Chondrocyte (in vitro differentiated cells): ENCODE measurements around the gene ARHGEF6. TPM values are rescaled to one million over a fixed set of nuclear protein-coding genes. Genes with fewer than 3 reads are reported as not detected.

ENCODE experiments used
- DNase-seq: peaks from one replicate; pipeline ENCODE4 v3.0.0; 2021; ENCODE audit warnings: mixed read lengths, low spot score
- H3K27ac Mint-ChIP-seq: one replicate; pipeline ENCODE4 v1.8.0; 2021; ENCODE audit warnings: mild to moderate bottlenecking, moderate library complexity, mixed read lengths; ENCODE audit not compliant: unreplicated experiment
- H3K27me3 Mint-ChIP-seq: 2 replicates; pipeline ENCODE4 v1.8.0; 2021; ENCODE audit warnings: low read depth, mixed read lengths
- H3K36me3 Mint-ChIP-seq: 2 replicates; pipeline ENCODE4 v1.8.0; 2021; ENCODE audit warnings: low read depth, mixed read lengths
- H3K4me1 Mint-ChIP-seq: 2 replicates; pipeline ENCODE4 v1.8.0; 2021; ENCODE audit warnings: low read depth, mild to moderate bottlenecking, mixed read lengths
- H3K4me3 Mint-ChIP-seq: one replicate; pipeline ENCODE4 v1.8.0; 2021; ENCODE audit warnings: mild to moderate bottlenecking, moderate library complexity, mixed read lengths; ENCODE audit not compliant: unreplicated experiment
- H3K9me3 Mint-ChIP-seq: 2 replicates; pipeline ENCODE4 v1.8.0; 2021; ENCODE audit warnings: low read depth, mixed read lengths
- CTCF ChIP-seq: fragments of 200-600 bp; sonication (generic); IDR thresholded peaks from 2 replicates; pipeline ENCODE4 v1.5.0; 2021; ENCODE audit warnings: antibody characterized with exemption, mild to moderate bottlenecking, moderate library complexity
- total RNA-seq: library from RNA; stranded (reverse); gene quantifications from 3 replicates; pipeline ENCODE4 v1.2.1, GENCODE V29; 2021

The ARHGEF6 gene
- total RNA-seq, 1 donor from 2014 or later = 12.2 TPM

GRCh38 chrX:136697156-136697555 is 83.6 kb downstream of the ARHGEF6 start:
- Mint-ChIP-seq H3K4me3 (no peak overlapping the region), H3K9me3 (peaks cover 20% of the 10 kb centered on the region), H3K4me1 (no peaks in the 10 kb centered on the region), H3K27ac (no peak overlapping the region), H3K27me3 (no peaks in the 10 kb centered on the region), H3K36me3 (no peaks in the 10 kb centered on the region)
- no peak for DNase-seq
- no peak for TF ChIP-seq CTCF

DNA sequence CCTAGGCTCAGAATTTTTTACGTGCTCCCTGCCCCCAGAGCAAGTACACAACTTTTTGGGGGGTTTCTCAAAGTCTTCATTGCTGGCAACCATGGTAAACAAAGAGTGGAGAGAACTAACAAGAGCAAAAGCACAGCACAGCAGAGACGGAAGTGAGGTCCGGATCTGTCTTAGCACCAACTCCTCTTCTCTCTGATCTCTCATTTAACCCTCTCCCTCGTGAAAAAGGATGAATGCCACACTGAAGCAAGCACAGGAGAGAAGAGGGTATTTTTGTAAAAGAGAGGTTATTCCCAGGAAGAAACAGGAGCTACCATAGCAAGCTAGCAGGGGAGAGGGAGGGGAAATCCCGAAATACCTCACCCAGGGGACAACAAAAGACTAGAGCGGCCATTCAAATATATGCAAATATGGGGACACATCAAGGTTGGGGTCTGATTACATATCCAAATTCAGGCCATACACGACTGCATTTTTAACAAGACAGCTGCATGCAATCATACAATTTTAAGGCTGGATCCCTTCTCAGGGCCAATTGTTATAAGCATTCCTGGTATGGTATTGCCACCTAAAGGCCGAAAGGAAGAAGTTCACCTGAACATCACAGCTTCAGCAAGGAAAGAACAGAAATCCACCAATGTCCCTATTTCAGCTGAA is 86.2 kb downstream of the ARHGEF6 start:
- no peak for DNase-seq
- Mint-ChIP-seq H3K4me3 (no peak overlapping the region), H3K36me3 (no peaks in the 10 kb centered on the region), H3K27me3 (no peaks in the 10 kb centered on the region), H3K4me1 (peaks cover 1% of the 10 kb centered on the region), H3K27ac (no peak overlapping the region), H3K9me3 (peaks cover 10% of the 10 kb centered on the region)
- peak; percentile 85 for TF ChIP-seq CTCF

GRCh38 chrX:136692271-136692670 is 88.5 kb downstream of the ARHGEF6 start:
- Mint-ChIP-seq H3K9me3 (no peaks in the 10 kb centered on the region), H3K36me3 (no peaks in the 10 kb centered on the region)
- DNase-seq = no peak

DNA sequence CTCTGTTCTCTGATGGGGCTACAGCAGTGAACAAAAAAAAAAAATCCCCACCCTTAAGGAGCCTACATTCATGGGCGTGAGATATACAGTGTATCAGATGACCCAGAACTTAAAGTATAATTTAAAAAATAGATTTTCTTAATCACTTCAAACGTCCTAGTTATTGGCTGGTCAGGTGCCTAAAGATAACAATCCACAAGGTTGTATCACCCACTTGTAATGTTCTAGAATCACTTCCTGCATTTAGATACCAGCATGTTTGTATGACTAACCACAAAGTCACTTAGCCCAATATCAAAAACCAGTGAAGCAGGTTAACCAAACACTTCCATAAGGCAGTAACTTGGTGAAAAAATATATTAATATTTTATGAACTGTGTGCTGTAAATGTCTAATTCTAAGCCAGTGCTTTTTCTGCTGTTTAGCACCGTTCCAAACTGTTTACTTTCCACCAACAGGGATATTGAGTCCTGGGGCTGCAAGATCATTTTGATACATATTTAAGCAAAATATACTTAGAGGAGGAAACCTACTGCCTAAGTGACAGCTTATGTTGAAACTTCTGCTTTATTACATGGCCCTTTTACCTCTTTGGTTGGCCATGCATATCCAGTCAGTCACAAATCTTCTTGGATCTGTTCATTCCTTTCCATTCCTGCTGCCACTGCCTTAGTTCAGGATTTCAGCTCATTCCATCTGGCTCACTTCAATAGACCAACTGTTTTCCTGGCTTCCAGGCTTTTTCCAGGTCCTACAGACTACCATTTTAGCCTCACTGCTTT is 89.5 kb downstream of the ARHGEF6 start:
- Mint-ChIP-seq H3K27me3 (no peaks in the 10 kb centered on the region), H3K9me3 (no peaks in the 10 kb centered on the region), H3K4me3 (no peak overlapping the region), H3K4me1 (peaks cover 7% of the 10 kb centered on the region), H3K27ac (no peak overlapping the region), H3K36me3 (no peaks in the 10 kb centered on the region)
- no peak for TF ChIP-seq CTCF
- no peak for DNase-seq

More at GRCh38 chrX:136692271-136692670, 88.5 kb downstream of the ARHGEF6 start:
- H3K27ac Mint-ChIP-seq = no peak overlapping the region
- TF ChIP-seq CTCF = no peak
- H3K4me1 Mint-ChIP-seq = peaks cover 7% of the 10 kb centered on the region
- no peak overlapping the region for H3K4me3 Mint-ChIP-seq
- H3K27me3 Mint-ChIP-seq = no peaks in the 10 kb centered on the region

DNA sequence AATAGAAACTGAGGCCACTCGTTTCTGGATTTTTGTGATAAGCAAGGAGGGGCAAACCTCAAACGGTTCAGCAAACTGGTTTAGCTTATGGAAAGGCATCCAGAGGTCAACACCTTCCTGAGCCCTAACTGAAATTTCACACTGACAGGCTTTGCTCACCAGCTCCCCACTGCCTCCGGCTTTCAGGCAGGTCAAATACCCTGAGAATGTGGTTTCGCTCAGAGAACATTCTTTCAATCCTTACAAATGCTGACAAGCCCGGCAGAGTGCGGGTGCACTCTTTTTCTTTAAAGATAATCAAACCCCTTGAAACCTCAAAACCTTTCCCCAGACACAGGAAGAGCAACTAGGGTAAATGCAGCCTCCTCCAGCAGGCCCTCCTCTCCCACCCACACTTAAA is 91.3 kb downstream of the ARHGEF6 start:
- Mint-ChIP-seq H3K36me3 (no peaks in the 10 kb centered on the region), H3K4me3 (no peak overlapping the region), H3K4me1 (peaks cover 7% of the 10 kb centered on the region), H3K27ac (no peak overlapping the region), H3K27me3 (no peaks in the 10 kb centered on the region), H3K9me3 (no peaks in the 10 kb centered on the region)
- no peak for TF ChIP-seq CTCF
- DNase-seq = no peak
